ENCODE measurements around the gene ALDOA.

The ALDOA gene

GRCh38 chr16:30070490-30070889, 4.9 kb downstream of the ALDOA start:
- DNase-seq, result no peak

- peak; percentile 95 for DNase-seq
These were observed 10.1 kb downstream of the ALDOA start, which contains the start of gene PPP4C for GRCh38 chr16:30075503-30076275. TSS of gene PPP4C (plus strand) at chr16:30075994. CDS start at chr16:30076378, 384 bp downstream.

GRCh38 chr16:30076276-30076791, 10.8 kb downstream of the ALDOA start:
- no peak for DNase-seq

GRCh38 chr16:30077656-30078055, 12.1 kb downstream of the ALDOA start:
- no peak for DNase-seq

GRCh38 chr16:30078744-30079143, 13.2 kb downstream of the ALDOA start:
- no peak for DNase-seq

- DNase-seq, result no peak
These were observed 13.9 kb downstream of the ALDOA start for GRCh38 chr16:30079480-30079879.

- DNase-seq, result no peak
These were observed 17.1 kb downstream of the ALDOA start for GRCh38 chr16:30082545-30083090.

GRCh38 chr16:30083216-30084055, 17.9 kb downstream of the ALDOA start:
- no peak for DNase-seq

- DNase-seq, result no peak
These were observed 18.7 kb downstream of the ALDOA start for GRCh38 chr16:30084096-30084815.

- no peak for DNase-seq
These were observed 19.2 kb downstream of the ALDOA start for GRCh38 chr16:30084816-30085159.

GRCh38 chr16:30085247-30085646, 19.7 kb downstream of the ALDOA start:
- DNase-seq, result no peak

GRCh38 chr16:30085820-30086219, 20.3 kb downstream of the ALDOA start:
- DNase-seq, result no peak

- DNase-seq, result no peak
These were observed 21.0 kb downstream of the ALDOA start for GRCh38 chr16:30086291-30087140.

GRCh38 chr16:30087181-30087898, 21.8 kb downstream of the ALDOA start:
- no peak for DNase-seq

- DNase-seq, result no peak
These were observed 22.8 kb downstream of the ALDOA start for GRCh38 chr16:30088237-30088831.

GRCh38 chr16:30088832-30089624, 23.5 kb downstream of the ALDOA start:
- DNase-seq, result no peak

GRCh38 chr16:30090610-30091331, 25.2 kb downstream of the ALDOA start:
- DNase-seq, result no peak

- DNase-seq, result peak; percentile 96
These were observed 26.2 kb downstream of the ALDOA start, which contains the start of gene TBX6 for GRCh38 chr16:30091474-30092372. TSS of gene TBX6 (minus strand) at chr16:30091924. CDS start at chr16:30091193, 731 bp downstream.
